ENCODE data around the gene DTNBP1. TPM values are rescaled to one million over a fixed set of nuclear protein-coding genes. Genes with fewer than 3 reads are reported as not detected.

DTNBP1 gene
- total and polyA plus RNA-seq, 2 experiments from 2014 or later = 0.32 to 15.8 TPM

GRCh38 chr6:15574023-15574422 lies 88.8 kb downstream of the DTNBP1 start:
- no peaks in the 10 kb centered on the region for H3K9me2 ChIP-seq (ENCODE audit: insufficient read depth)
- 72 to 74% methylated on average over 4 of the region's 4 CpGs for WGBS, 2 experiments (ENCODE audit: low coverage in 1 of 2, low lambda C conversion rate in 2 of 2, missing lambda C conversion rate in 2 of 2)
- no peak overlapping the region for H2AFZ ChIP-seq
- H3K27me3 ChIP-seq (replicated peaks; ENCODE audit: insufficient read depth) = no peaks in the 10 kb centered on the region
- no peaks in the 10 kb centered on the region for H3K4me1 ChIP-seq (ENCODE audit: insufficient read depth)
- DNase-seq = no peak
- H3K27ac ChIP-seq = no peak overlapping the region
- in situ Hi-C loops (cut with MboI) = no loop called here
- H3K36me3 ChIP-seq (ENCODE audit: low read depth) = no peaks in the 10 kb centered on the region
- TF ChIP-seq EZH2 (IDR thresholded peaks at IDR 0.05; ENCODE audit: insufficient read depth, poor library complexity, severe bottlenecking) (no peak), EZH2phosphoT487 (IDR thresholded peaks at IDR 0.05; ENCODE audit: insufficient read depth, low read depth) (no peak)
- H3F3A ChIP-seq (ENCODE audit: insufficient read depth) = no peaks in the 10 kb centered on the region
- H3K4me3 ChIP-seq = no peak overlapping the region
- no peaks in the 10 kb centered on the region for H4K20me1 ChIP-seq (ENCODE audit: insufficient read depth)
- H3K4me2 ChIP-seq (ENCODE audit: unreplicated experiment) = no peak overlapping the region
- no peaks in the 10 kb centered on the region for H3K79me2 ChIP-seq (ENCODE audit: insufficient read depth)
- H3K9ac ChIP-seq = no peak overlapping the region
- no peaks in the 10 kb centered on the region for H3K9me3 ChIP-seq (ENCODE audit: low read depth)

GRCh38 chr6:15573384-15573783 lies 89.4 kb downstream of the DTNBP1 start:
- no peak overlapping the region for H3K9ac ChIP-seq
- DNase-seq = no peak
- no peaks in the 10 kb centered on the region for H3K27me3 ChIP-seq (replicated peaks; ENCODE audit: insufficient read depth)
- H3F3A ChIP-seq (ENCODE audit: insufficient read depth) = no peaks in the 10 kb centered on the region
- H3K4me1 ChIP-seq (ENCODE audit: insufficient read depth) = no peaks in the 10 kb centered on the region
- WGBS, 2 experiments (ENCODE audit: low coverage in 1 of 2, low lambda C conversion rate in 2 of 2, missing lambda C conversion rate in 2 of 2) = 97 to 100% methylated on average over 4 of the region's 4 CpGs
- TF ChIP-seq EZH2phosphoT487 (IDR thresholded peaks at IDR 0.05; ENCODE audit: insufficient read depth, low read depth) (no peak), EZH2 (IDR thresholded peaks at IDR 0.05; ENCODE audit: insufficient read depth, poor library complexity, severe bottlenecking) (no peak)
- H3K27ac ChIP-seq = no peak overlapping the region
- H3K4me3 ChIP-seq = no peak overlapping the region
- in situ Hi-C loops (cut with MboI) = no loop called here
- H3K4me2 ChIP-seq (ENCODE audit: unreplicated experiment) = no peak overlapping the region
- H3K36me3 ChIP-seq (ENCODE audit: low read depth) = no peaks in the 10 kb centered on the region
- H3K9me3 ChIP-seq (ENCODE audit: low read depth) = no peaks in the 10 kb centered on the region
- no peaks in the 10 kb centered on the region for H3K9me2 ChIP-seq (ENCODE audit: insufficient read depth)
- no peaks in the 10 kb centered on the region for H4K20me1 ChIP-seq (ENCODE audit: insufficient read depth)
- H3K79me2 ChIP-seq (ENCODE audit: insufficient read depth) = no peaks in the 10 kb centered on the region
- no peak overlapping the region for H2AFZ ChIP-seq

GRCh38 chr6:15572296-15573016 lies 90.4 kb downstream of the DTNBP1 start:
- no peak for TF ChIP-seq EZH2phosphoT487 (IDR thresholded peaks at IDR 0.05; ENCODE audit: insufficient read depth, low read depth)
- Histone ChIP-seq H3K9me2 (ENCODE audit: insufficient read depth) (no peaks in the 10 kb centered on the region), H3K27ac (no peak overlapping the region), H3K27me3 (replicated peaks; ENCODE audit: insufficient read depth) (no peaks in the 10 kb centered on the region), H3K4me3 (no peak overlapping the region), H3K4me1 (ENCODE audit: insufficient read depth) (no peaks in the 10 kb centered on the region), H3K4me2 (ENCODE audit: unreplicated experiment) (no peak overlapping the region), H4K20me1 (ENCODE audit: insufficient read depth) (no peaks in the 10 kb centered on the region), H3K9me3 (ENCODE audit: low read depth) (no peaks in the 10 kb centered on the region), H3K36me3 (ENCODE audit: low read depth) (no peaks in the 10 kb centered on the region), H3F3A (ENCODE audit: insufficient read depth) (no peaks in the 10 kb centered on the region), H2AFZ (no peak overlapping the region), H3K9ac (no peak overlapping the region), H3K79me2 (ENCODE audit: insufficient read depth) (no peaks in the 10 kb centered on the region)
- WGBS, 2 experiments (ENCODE audit: low coverage in 1 of 2, low lambda C conversion rate in 2 of 2, missing lambda C conversion rate in 2 of 2) = 92 to 94% methylated on average over 5 of the region's 5 CpGs
- in situ Hi-C loops (cut with MboI) = no loop called here
- DNase-seq = no peak

- H3K4me1 ChIP-seq (ENCODE audit: insufficient read depth) = no peaks in the 10 kb centered on the region
- WGBS, 2 experiments (ENCODE audit: low coverage in 1 of 2, low lambda C conversion rate in 2 of 2, missing lambda C conversion rate in 2 of 2) = 78 to 86% methylated on average over 2 of the region's 2 CpGs
- no peak for DNase-seq
- no peak overlapping the region for H3K4me2 ChIP-seq (ENCODE audit: unreplicated experiment)
- no peak overlapping the region for H3K9ac ChIP-seq
- H3K9me2 ChIP-seq (ENCODE audit: insufficient read depth) = no peaks in the 10 kb centered on the region
- H4K20me1 ChIP-seq (ENCODE audit: insufficient read depth) = no peaks in the 10 kb centered on the region
- H3K9me3 ChIP-seq (ENCODE audit: low read depth) = no peaks in the 10 kb centered on the region
- H3K27me3 ChIP-seq (replicated peaks; ENCODE audit: insufficient read depth) = no peaks in the 10 kb centered on the region
- no peaks in the 10 kb centered on the region for H3K36me3 ChIP-seq (ENCODE audit: low read depth)
- H3K27ac ChIP-seq = no peak overlapping the region
- no peaks in the 10 kb centered on the region for H3K79me2 ChIP-seq (ENCODE audit: insufficient read depth)
- TF ChIP-seq EZH2 (IDR thresholded peaks at IDR 0.05; ENCODE audit: insufficient read depth, poor library complexity, severe bottlenecking) = no peak
- no peak for TF ChIP-seq EZH2phosphoT487 (IDR thresholded peaks at IDR 0.05; ENCODE audit: insufficient read depth, low read depth)
- no peaks in the 10 kb centered on the region for H3F3A ChIP-seq (ENCODE audit: insufficient read depth)
- in situ Hi-C loops (cut with MboI) = no loop called here
- H3K4me3 ChIP-seq = no peak overlapping the region
- no peak overlapping the region for H2AFZ ChIP-seq
These were observed 92.7 kb downstream of the DTNBP1 start for GRCh38 chr6:15570171-15570570.

Measured in GM23248 (cell line).